22Rv1 (cell line): Measurements from ENCODE around the gene GSG1L.

Experiments
- CTCF ChIP-seq: fragments of 450-650 bp; IDR thresholded peaks from 2 replicates; pipeline ENCODE4 v1.5.1; 2017; ENCODE audit warnings: mild to moderate bottlenecking
- ZFX ChIP-seq: fragments of 450-650 bp; IDR thresholded peaks from 2 replicates; pipeline ENCODE4 v1.6.1; 2017; ENCODE audit warnings: antibody characterized with exemption, borderline replicate concordance

GRCh38 chr16:27811881-27812280 is 251.6 kb downstream of the GSG1L start:
- TF ChIP-seq CTCF, result no peak
- TF ChIP-seq ZFX, result no peak
